Neural cell (in vitro differentiated cells): ENCODE results near the gene SYNJ1.

Source experiments
- EZH2 ChIP-seq: fragments of 200-600, 300-800 bp; shearing (Covaris generic), sonication (generic); IDR thresholded peaks from 2 replicates; pipeline ENCODE4 v1.6.1; 2014; ENCODE audit warnings: antibody characterized with exemption, low read length, borderline replicate concordance, mild to moderate bottlenecking; ENCODE audit not compliant: insufficient read depth, poor library complexity, severe bottlenecking
- POLR2AphosphoS5 ChIP-seq: IDR thresholded peaks from 2 replicates; pipeline ENCODE4 v1.6.1; 2012
- RAD21 ChIP-seq: fragments of 450-650 bp; conservative IDR thresholded peaks from 2 replicates; pipeline ENCODE4 v1.6.1; 2014; ENCODE audit warnings: antibody characterized with exemption, mild to moderate bottlenecking, moderate library complexity
- TAF1 ChIP-seq: IDR thresholded peaks from 2 replicates; pipeline ENCODE4 v1.6.1; 2012; ENCODE audit warnings: low read depth
- TF ChIP-seq, protein P1 (sequence below): fragments of 450-650 bp; IDR thresholded peaks from 2 replicates; pipeline ENCODE4 v1.5.1; 2014; ENCODE audit warnings: antibody characterized with exemption, mild to moderate bottlenecking, moderate library complexity; ENCODE audit not compliant: poor library complexity, severe bottlenecking

DNA sequence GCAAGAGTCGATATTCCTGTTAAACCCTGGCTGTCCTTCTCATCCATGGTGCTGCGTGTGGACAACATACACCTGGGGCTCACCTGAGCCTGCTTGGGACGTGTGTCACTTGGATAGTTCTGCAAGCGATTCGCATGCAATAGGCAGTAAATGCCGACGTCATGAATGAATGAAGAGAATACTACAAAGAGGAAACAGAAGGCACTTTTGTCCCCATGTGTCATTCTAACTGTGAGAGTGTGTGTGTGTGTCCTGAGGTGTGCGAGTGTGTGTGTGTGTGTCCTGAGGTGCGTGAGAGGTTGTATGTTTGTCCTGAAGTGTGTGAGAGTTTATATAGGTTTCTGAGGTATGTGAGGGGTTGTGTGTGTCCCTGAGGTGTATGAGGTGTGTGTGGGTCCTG, 141.8 kb downstream of the SYNJ1 start:
- TF ChIP-seq RAD21: no peak
- TF ChIP-seq, protein P1, sequence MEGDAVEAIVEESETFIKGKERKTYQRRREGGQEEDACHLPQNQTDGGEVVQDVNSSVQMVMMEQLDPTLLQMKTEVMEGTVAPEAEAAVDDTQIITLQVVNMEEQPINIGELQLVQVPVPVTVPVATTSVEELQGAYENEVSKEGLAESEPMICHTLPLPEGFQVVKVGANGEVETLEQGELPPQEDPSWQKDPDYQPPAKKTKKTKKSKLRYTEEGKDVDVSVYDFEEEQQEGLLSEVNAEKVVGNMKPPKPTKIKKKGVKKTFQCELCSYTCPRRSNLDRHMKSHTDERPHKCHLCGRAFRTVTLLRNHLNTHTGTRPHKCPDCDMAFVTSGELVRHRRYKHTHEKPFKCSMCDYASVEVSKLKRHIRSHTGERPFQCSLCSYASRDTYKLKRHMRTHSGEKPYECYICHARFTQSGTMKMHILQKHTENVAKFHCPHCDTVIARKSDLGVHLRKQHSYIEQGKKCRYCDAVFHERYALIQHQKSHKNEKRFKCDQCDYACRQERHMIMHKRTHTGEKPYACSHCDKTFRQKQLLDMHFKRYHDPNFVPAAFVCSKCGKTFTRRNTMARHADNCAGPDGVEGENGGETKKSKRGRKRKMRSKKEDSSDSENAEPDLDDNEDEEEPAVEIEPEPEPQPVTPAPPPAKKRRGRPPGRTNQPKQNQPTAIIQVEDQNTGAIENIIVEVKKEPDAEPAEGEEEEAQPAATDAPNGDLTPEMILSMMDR: no peak
- TF ChIP-seq EZH2: no peak
- TF ChIP-seq POLR2AphosphoS5: no peak
- TF ChIP-seq TAF1: no peak
